DOHH2 (cell line): ENCODE results near the gene ESPL1.
A peak's percentile ranks its signal among the peaks of the same experiment; 100 is the strongest.

Experiments used
- H3F3A ChIP-seq: fragments of 200-600 bp; sonication (generic), shearing (Covaris generic); 2 replicates; pipeline ENCODE4 v1.6.0; 2016; ENCODE audit warnings: antibody characterized with exemption, mild to moderate bottlenecking; ENCODE audit not compliant: control insufficient read depth, insufficient read depth
- H3K27ac ChIP-seq: fragments of 200-600 bp; sonication (generic); 2 replicates; pipeline ENCODE4 v1.5.1; 2014; ENCODE audit warnings: low read depth, mild to moderate bottlenecking, low read length, moderate library complexity
- H3K27me3 ChIP-seq: fragments of 200-600 bp; sonication (generic); 2 replicates; pipeline ENCODE4 v1.6.1; 2014; ENCODE audit warnings: mild to moderate bottlenecking, low read length, mixed read lengths; ENCODE audit not compliant: control insufficient read depth
- H3K36me3 ChIP-seq: fragments of 200-600 bp; sonication (generic); 2 replicates; pipeline ENCODE4 v1.6.1; 2014; ENCODE audit warnings: mild to moderate bottlenecking, low read length, moderate library complexity, mixed read lengths; ENCODE audit not compliant: control insufficient read depth
- H3K4me1 ChIP-seq: fragments of 200-600 bp; sonication (generic); 2 replicates; pipeline ENCODE4 v1.6.1; 2014; ENCODE audit warnings: mild to moderate bottlenecking, low read length, mixed read lengths; ENCODE audit not compliant: control insufficient read depth
- H3K4me2 ChIP-seq: fragments of 200-600 bp; sonication (generic); 2 replicates; pipeline ENCODE4 v1.6.0; 2014; ENCODE audit warnings: mild to moderate bottlenecking, low read length, moderate library complexity
- H3K4me3 ChIP-seq: fragments of 200-600 bp; sonication (generic); 2 replicates; pipeline ENCODE4 v1.5.1; 2014; ENCODE audit warnings: mild to moderate bottlenecking, low read length, mixed read lengths
- H3K79me2 ChIP-seq: fragments of 200-600 bp; sonication (generic); 2 replicates; pipeline ENCODE4 v1.6.1; 2014; ENCODE audit warnings: mild to moderate bottlenecking, low read length, mixed read lengths; ENCODE audit not compliant: control insufficient read depth
- H3K9me2 ChIP-seq: fragments of 200-600 bp; sonication (generic); replicated peaks from 2 replicates; pipeline ENCODE4 v1.6.1; 2014; ENCODE audit warnings: mild to moderate bottlenecking, low read length, mixed read lengths; ENCODE audit not compliant: control insufficient read depth
- H3K9me3 ChIP-seq: fragments of 200-600 bp; sonication (generic); 2 replicates; pipeline ENCODE4 v1.6.1; 2014; ENCODE audit warnings: antibody characterized with exemption, low read length, mixed read lengths; ENCODE audit not compliant: control insufficient read depth, insufficient read depth
- H4K20me1 ChIP-seq: fragments of 200-600 bp; sonication (generic); 2 replicates; pipeline ENCODE4 v1.6.0; 2014; ENCODE audit warnings: low read depth, mild to moderate bottlenecking, antibody characterized with exemption, low read length, moderate library complexity; ENCODE audit not compliant: control insufficient read depth, insufficient read depth
- EZH2phosphoT487 ChIP-seq: fragments of 200-600 bp; sonication (generic); IDR thresholded peaks from 2 replicates; pipeline ENCODE4 v1.6.1; 2017; ENCODE audit warnings: borderline replicate concordance, mild to moderate bottlenecking, antibody characterized with exemption, low read length, moderate library complexity, mixed read lengths
- TF ChIP-seq, protein P1 (sequence below): fragments of 200-600 bp; sonication (generic); IDR thresholded peaks from one replicate; pipeline ENCODE4 v1.5.1; 2014; ENCODE audit warnings: antibody characterized with exemption, mild to moderate bottlenecking, low read depth, low read length; ENCODE audit not compliant: poor library complexity, severe bottlenecking

The ESPL1 gene

DNA sequence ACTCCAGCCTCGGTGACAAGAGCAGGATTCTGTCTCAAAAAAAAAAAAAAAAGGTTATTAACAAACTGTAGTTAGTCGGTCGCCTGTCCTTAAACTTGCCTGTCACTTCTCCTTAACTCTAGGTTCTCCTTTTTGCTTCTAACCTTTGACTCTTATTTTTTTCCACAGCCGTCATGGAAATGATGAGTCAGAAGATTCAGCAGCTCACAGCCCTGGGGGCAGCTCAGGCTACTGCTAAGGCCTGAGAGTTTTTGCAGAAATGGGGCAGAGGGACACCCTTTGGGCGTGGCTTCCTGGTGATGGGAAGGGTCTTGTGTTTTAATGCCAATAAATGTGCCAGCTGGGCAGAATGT, 31.0 kb downstream of the ESPL1 start:
- Histone ChIP-seq H3K4me3 (peak overlapping the region; percentile 89), H3K36me3 (peaks cover 69% of the 10 kb centered on the region), H3K4me1 (peaks cover 42% of the 10 kb centered on the region), H3K9me2 (no peaks in the 10 kb centered on the region), H3K27me3 (no peaks in the 10 kb centered on the region), H3K9me3 (no peaks in the 10 kb centered on the region), H3F3A (peaks cover 14% of the 10 kb centered on the region), H3K27ac (no peak overlapping the region), H4K20me1 (no peaks in the 10 kb centered on the region), H3K4me2 (peak overlapping the region; percentile 80), H3K79me2 (peaks cover 53% of the 10 kb centered on the region)
- no peak for TF ChIP-seq EZH2phosphoT487
- TF ChIP-seq, protein P1, sequence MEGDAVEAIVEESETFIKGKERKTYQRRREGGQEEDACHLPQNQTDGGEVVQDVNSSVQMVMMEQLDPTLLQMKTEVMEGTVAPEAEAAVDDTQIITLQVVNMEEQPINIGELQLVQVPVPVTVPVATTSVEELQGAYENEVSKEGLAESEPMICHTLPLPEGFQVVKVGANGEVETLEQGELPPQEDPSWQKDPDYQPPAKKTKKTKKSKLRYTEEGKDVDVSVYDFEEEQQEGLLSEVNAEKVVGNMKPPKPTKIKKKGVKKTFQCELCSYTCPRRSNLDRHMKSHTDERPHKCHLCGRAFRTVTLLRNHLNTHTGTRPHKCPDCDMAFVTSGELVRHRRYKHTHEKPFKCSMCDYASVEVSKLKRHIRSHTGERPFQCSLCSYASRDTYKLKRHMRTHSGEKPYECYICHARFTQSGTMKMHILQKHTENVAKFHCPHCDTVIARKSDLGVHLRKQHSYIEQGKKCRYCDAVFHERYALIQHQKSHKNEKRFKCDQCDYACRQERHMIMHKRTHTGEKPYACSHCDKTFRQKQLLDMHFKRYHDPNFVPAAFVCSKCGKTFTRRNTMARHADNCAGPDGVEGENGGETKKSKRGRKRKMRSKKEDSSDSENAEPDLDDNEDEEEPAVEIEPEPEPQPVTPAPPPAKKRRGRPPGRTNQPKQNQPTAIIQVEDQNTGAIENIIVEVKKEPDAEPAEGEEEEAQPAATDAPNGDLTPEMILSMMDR: no peak

DNA sequence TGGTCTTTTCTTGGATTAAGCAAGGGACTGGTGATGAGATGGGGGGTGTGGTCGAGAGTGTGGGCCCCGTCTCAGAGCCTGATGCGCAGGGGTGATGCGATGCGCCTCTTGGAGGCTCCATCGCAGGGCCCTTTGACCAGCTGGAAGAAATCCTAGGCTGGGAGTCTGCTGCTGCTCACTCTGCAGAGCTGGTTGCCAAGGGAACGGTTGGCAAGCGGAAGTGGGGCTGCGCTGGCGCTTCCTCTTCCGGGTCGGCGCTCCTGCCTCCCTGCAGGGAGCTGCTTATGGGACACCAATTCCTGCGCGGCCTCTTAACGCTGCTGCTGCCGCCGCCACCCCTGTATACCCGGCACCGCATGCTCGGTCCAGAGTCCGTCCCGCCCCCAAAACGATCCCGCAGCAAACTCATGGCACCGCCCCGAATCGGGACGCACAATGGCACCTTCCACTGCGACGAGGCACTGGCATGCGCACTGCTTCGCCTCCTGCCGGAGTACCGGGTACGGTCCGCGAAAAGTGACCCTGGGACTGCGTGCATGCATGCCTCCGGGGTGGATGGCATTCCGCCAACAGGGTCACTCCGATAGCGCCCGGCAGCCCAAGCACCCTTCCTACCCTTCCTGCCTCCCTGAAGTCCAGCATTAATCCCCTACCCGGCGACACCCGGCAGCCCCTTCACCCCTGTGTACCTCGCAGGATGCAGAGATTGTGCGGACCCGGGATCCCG, 31.5 kb downstream of the ESPL1 start, which contains the start of gene MYG1:
MYG1 (plus strand) TSS at position 242 of the 727 bp plus-strand sequence; CDS start at position 285, 43 bp downstream.
- Histone ChIP-seq H3F3A (peaks cover 12% of the 10 kb centered on the region), H3K27ac (no peak within 1 kb of the TSS), H3K4me2 (peak within 1 kb of the TSS; percentile 80), H3K4me3 (peak within 1 kb of the TSS; percentile 89), H3K4me1 (peaks cover 41% of the 10 kb centered on the region), H4K20me1 (no peaks in the 10 kb centered on the region), H3K36me3 (peaks cover 65% of the 10 kb centered on the region), H3K27me3 (no peaks in the 10 kb centered on the region), H3K79me2 (peaks cover 53% of the 10 kb centered on the region), H3K9me3 (no peaks in the 10 kb centered on the region), H3K9me2 (no peaks in the 10 kb centered on the region)
- TF ChIP-seq, protein P1: peak; percentile 31
- TF ChIP-seq EZH2phosphoT487: no peak

DNA sequence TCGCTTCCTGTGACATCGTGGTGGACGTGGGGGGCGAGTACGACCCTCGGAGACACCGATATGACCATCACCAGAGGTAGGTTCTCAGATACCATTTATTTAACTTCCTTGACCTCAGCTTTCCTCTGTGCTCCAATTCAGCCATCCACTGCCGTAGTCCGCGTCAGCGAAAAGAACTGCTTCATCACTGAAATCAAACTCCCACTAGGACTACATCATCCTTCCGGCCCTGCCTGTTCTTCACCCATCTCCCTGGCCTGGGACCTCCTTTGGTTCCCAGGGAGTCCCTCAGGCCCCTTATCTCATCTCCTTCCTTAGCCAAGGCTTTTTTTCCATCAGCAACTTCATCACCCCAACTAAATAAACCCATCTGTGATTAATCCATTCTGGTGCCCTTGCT, 32.1 kb downstream of the ESPL1 start:
- peaks cover 53% of the 10 kb centered on the region for H3K79me2 ChIP-seq
- peaks cover 36% of the 10 kb centered on the region for H3K4me1 ChIP-seq
- H3K4me2 ChIP-seq: peak overlapping the region; percentile 80
- peak overlapping the region; percentile 89 for H3K4me3 ChIP-seq
- H3K27me3 ChIP-seq: no peaks in the 10 kb centered on the region
- H3K9me3 ChIP-seq: no peaks in the 10 kb centered on the region
- H4K20me1 ChIP-seq: no peaks in the 10 kb centered on the region
- H3K9me2 ChIP-seq: no peaks in the 10 kb centered on the region
- H3F3A ChIP-seq: peaks cover 8% of the 10 kb centered on the region; the same call in 1 of the 2 replicates
- TF ChIP-seq EZH2phosphoT487: no peak
- TF ChIP-seq, protein P1: no peak
- H3K27ac ChIP-seq: no peak overlapping the region
- H3K36me3 ChIP-seq: peaks cover 62% of the 10 kb centered on the region
